Body of pancreas (tissue), 4 donors: ENCODE data around the gene TCIRG1. TPM values are rescaled to one million over a fixed set of nuclear protein-coding genes. Genes with fewer than 3 reads are reported as not detected.

Experiments
- ATAC-seq: fragments of 150-250 bp; one replicate; pipeline ENCODE4 v1.9.1; 2016
- DNase-seq, 4 donors: peaks; one replicate each; pipeline ENCODE4 v3.0.0-alpha.2; 2019
- H3K27ac ChIP-seq, 4 donors: fragments of 200-600 bp; sonication (generic); 1 replicate in 3 of 4; 2 replicates in 1 of 4; pipeline versions ENCODE4 v1.5.1 to v1.6.1; 2016 to 2019; ENCODE audit warnings: mild to moderate bottlenecking in 1 of 4, mixed read lengths in 1 of 4, moderate library complexity in 1 of 4
- H3K27me3 ChIP-seq, 2 donors: fragments of 200-600 bp; sonication (generic); one replicate each; pipeline ENCODE4 v1.6.0; 2016; ENCODE audit warnings: mild to moderate bottlenecking in 1 of 2
- H3K36me3 ChIP-seq, 2 donors: fragments of 200-600 bp; sonication (generic); replicated peaks in 1 of 2; 2 replicates each; pipeline ENCODE4 v1.5.1; 2016; ENCODE audit warnings: low read depth in 2 of 2; ENCODE audit not compliant: insufficient read depth in 1 of 2
- H3K4me1 ChIP-seq: fragments of 200-600 bp; sonication (generic); one replicate; pipeline ENCODE4 v1.6.0; 2016
- H3K4me3 ChIP-seq, 2 donors: fragments of 200-600 bp; sonication (generic); 1 replicate in 1 of 2; 2 replicates in 1 of 2; pipeline ENCODE4 v1.5.1; 2016 to 2019
- H3K9me3 ChIP-seq, 3 donors: fragments of 200-600 bp; sonication (generic); 1 replicate in 2 of 3; 2 replicates in 1 of 3; pipeline ENCODE4 v1.5.1; 2016
- POLR2A ChIP-seq, 3 donors: fragments of 450-650 bp; IDR thresholded peaks; one replicate each; pipeline ENCODE4 v1.6.1; 2016; ENCODE audit warnings: antibody characterized with exemption in 3 of 3, mild to moderate bottlenecking in 2 of 3
- WGBS, 2 donors: methylation state at CpG; one replicate each; pipeline ENCODE4 v1.1.5; 2017; 5-methylcytosine and 5-hydroxymethylcytosine counted together
- intact Hi-C: fragments of 100-400 bp; cut with DNase I; formaldehyde crosslinking; loops from one replicate; pipeline ENCODE4 v1.15.1; 2023
- total RNA-seq, 2 donors: library from RNA; depleted of rRNA; stranded (reverse); fragments of >200 nt; gene quantifications; one replicate each; pipeline ENCODE4 v1.1.0, GENCODE V29; 2016
- TF ChIP-seq, protein P1 (sequence below), 7 experiments: fragments of 450-650 bp in 4 of 7; fragments of 200-600 bp in 3 of 7; sonication (generic) in 3 of 7; IDR thresholded peaks; one replicate each; pipeline ENCODE4 v1.5.1; 2016 to 2019; ENCODE audit warnings: antibody characterized with exemption in 7 of 7

The TCIRG1 gene
- total RNA-seq, 2 donors from 2014 or later: 488 to 798 TPM

DNA sequence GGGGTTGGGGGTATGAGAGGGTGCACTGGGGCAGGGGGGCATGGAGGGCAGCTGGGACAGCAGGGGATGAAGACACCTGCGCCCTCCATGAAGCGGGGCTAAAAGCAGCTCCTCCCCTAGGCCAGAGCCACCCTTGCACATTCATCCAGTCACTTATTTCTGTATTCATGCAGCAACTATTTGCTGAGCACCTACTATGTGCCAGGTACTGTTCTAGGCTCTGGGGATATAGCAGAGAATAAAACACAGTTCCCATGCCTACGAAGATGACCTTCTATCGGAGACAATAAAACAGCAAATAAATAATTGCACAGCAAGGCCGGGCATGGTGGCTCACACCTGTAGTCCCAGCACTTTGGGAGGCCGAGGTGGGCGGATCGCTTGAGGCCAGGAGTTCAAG lies 23.4 kb upstream of the TCIRG1 start:
- Histone ChIP-seq H3K4me3 (no peak overlapping the region), H3K36me3 (no peaks in the 10 kb centered on the region), H3K27me3 (no peaks in the 10 kb centered on the region), H3K27ac (no peak overlapping the region), H3K9me3 (no peaks in the 10 kb centered on the region), H3K4me1 (peaks cover 57% of the 10 kb centered on the region)
- TF ChIP-seq, protein P1, sequence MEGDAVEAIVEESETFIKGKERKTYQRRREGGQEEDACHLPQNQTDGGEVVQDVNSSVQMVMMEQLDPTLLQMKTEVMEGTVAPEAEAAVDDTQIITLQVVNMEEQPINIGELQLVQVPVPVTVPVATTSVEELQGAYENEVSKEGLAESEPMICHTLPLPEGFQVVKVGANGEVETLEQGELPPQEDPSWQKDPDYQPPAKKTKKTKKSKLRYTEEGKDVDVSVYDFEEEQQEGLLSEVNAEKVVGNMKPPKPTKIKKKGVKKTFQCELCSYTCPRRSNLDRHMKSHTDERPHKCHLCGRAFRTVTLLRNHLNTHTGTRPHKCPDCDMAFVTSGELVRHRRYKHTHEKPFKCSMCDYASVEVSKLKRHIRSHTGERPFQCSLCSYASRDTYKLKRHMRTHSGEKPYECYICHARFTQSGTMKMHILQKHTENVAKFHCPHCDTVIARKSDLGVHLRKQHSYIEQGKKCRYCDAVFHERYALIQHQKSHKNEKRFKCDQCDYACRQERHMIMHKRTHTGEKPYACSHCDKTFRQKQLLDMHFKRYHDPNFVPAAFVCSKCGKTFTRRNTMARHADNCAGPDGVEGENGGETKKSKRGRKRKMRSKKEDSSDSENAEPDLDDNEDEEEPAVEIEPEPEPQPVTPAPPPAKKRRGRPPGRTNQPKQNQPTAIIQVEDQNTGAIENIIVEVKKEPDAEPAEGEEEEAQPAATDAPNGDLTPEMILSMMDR (IDR thresholded peaks at IDR 0.05): no peak
- no peak for TF ChIP-seq POLR2A (IDR thresholded peaks at IDR 0.05)
- intact Hi-C loops: no loop called here
- DNase-seq (no peak), ATAC-seq (no peak)
- WGBS, 2 donors: 90 to 95% methylated on average over 8 of the region's 8 CpGs

DNA sequence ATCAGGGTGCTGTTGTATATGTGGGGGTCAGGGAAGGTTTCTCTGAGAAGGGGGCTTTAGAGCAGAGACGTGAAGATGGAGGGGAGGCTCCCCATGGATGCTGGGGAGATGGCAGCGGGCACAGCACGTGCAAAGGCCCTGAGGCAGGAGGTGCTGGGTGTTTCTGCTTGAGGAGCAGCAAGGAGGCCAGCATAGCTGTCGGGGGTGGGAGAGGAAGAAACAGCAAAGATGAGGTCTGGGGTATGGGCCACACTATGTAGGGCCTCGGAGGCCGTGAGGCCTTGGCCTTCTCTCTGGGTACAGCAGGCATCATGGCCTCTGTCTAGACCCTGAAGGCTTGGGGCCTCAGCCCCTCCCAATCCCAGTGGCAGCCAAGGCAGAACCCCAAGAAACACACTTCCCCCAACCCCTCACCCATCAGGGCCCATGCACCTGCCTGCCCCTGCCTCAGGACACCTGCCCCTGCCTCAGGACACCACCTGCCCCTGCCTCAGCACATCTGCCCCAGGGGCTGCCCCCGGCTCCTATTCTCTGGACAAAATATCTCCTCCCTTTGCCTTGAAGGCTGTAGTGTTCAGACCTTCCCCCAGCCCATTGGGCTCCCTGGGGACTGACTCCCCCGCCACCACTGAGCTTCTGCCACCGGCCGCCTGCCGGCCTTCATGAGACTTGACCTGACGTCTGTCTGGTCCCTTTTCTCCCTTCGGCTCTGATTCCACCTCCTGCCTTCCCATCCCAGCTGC lies 22.5 kb upstream of the TCIRG1 start:
- intact Hi-C loops: no loop called here
- DNase-seq (no peak), ATAC-seq (no peak)
- Histone ChIP-seq H3K9me3 (no peaks in the 10 kb centered on the region), H3K4me1 (peaks cover 48% of the 10 kb centered on the region), H3K27me3 (no peaks in the 10 kb centered on the region), H3K36me3 (no peaks in the 10 kb centered on the region), H3K4me3 (no peak overlapping the region), H3K27ac (peak overlapping the region in 3 of 4 donors; percentile 23 to 39 (median 37))
- WGBS, 2 donors: 78 to 83% methylated on average over 13 of the region's 13 CpGs
- no peak for TF ChIP-seq POLR2A (IDR thresholded peaks at IDR 0.05)
- TF ChIP-seq, protein P1 (IDR thresholded peaks at IDR 0.05): no peak

DNA sequence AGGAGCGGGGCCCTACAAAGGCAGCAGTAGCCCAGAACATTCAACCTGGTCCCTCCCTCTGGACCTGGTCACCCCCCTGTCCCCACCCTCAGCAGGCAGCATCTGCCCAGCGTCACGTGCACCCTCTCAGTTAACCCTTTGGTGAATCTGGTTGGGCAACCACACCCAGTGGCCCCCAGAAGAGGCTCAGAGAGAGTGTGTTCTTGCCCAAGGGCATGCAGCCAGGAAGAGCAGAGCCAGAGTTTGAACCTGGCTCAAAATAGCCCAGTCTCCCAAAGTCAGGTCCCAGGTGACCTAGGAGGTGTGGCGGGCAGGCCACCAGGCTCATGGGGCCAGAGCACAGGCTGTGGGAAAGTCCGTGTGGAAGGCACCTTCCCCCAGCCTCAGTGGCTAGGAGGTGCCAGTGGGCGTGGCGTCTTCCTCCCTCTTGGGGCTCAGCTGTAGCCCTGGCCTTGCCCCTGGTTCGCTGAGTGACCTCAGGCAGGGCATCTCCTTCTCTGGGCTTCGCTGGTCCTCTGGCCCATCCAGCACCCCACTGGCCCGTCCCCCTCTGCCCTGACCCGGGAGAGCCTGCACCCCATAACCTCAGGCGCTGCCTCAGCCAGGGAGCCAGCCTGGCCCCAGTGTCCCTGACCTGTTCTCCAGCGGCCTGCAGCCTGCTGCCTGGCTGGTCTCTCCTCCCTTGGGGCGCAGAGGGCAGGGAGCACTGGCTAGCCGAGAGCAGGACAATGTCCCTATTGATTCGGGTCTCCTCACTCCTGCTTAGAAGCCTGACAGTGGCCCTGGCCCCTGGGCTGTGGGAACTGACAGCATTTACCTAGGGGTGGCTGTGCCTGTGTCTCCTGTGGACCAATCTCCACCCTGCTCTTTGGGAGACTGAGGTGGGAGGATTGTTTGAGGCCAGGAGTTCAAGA lies 21.7 kb upstream of the TCIRG1 start:
- WGBS, 2 donors: 55 to 65% methylated on average over 5 to 16 of the region's 16 CpGs
- peaks cover 40% of the 10 kb centered on the region for H3K4me1 ChIP-seq
- peak overlapping the region in 3 of 4 donors; percentile 23 to 39 (median 37) for H3K27ac ChIP-seq
- no peak for DNase-seq
- H3K9me3 ChIP-seq: no peaks in the 10 kb centered on the region
- H3K27me3 ChIP-seq: no peaks in the 10 kb centered on the region
- no peaks in the 10 kb centered on the region for H3K36me3 ChIP-seq
- no peak for TF ChIP-seq POLR2A (IDR thresholded peaks at IDR 0.05)
- TF ChIP-seq, protein P1 (IDR thresholded peaks at IDR 0.05): no peak
- H3K4me3 ChIP-seq: no peak overlapping the region
- no peak for ATAC-seq
- intact Hi-C loops: no loop called here

DNA sequence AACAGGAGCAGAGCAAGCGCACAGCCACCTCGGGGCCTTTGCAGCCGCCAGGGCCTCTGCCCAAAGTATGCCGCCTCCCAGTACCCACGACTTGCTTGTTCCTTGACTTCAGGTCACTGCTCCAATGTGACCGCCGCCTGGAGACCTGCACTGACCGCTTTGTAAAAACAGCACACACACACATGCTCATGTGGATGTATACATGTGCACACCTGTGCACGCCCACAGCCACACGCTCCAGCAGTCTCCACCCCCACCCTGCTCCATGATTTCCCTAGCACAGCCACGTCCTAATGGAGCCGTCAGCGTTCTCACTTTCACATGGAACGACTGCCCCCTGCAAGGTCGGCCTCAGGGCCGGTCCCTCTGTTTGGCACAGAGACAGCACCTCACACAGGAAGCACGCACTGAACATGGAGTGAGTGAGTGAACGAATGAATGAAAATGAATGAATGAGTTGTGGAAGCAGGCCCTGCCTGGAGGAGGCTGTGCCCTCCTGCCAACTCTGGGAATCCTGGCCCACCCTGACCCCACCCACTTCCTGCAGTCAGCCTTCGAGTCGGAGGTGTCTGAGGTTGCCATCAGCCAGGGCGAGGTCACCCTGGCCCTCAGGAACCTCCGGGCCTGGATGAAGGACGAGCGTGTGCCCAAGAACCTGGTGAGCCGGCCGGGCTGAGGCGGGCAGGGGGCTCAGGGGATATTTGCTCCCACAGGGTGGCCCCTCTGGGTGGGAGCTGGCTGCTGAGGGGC lies 20.7 kb upstream of the TCIRG1 start:
- H3K4me3 ChIP-seq: no peak overlapping the region
- H3K27me3 ChIP-seq: no peaks in the 10 kb centered on the region
- H3K36me3 ChIP-seq: no peaks in the 10 kb centered on the region
- DNase-seq (no peak), ATAC-seq (no peak)
- no peaks in the 10 kb centered on the region for H3K9me3 ChIP-seq
- peak overlapping the region in 1 of 4 donors; percentile 37 for H3K27ac ChIP-seq
- intact Hi-C loops: no loop called here
- 73% methylated on average over 21 to 23 of the region's 27 CpGs for WGBS, 2 donors
- no peak for TF ChIP-seq POLR2A (IDR thresholded peaks at IDR 0.05)
- TF ChIP-seq, protein P1 (IDR thresholded peaks at IDR 0.05): no peak
- peaks cover 31% of the 10 kb centered on the region for H3K4me1 ChIP-seq
